ENCODE measurements around the gene MUC4. TPM values are rescaled to one million over a fixed set of nuclear protein-coding genes. Genes with fewer than 3 reads are reported as not detected.

Gene MUC4
- total RNA-seq, 1 experiment from 2014 or later = 0.36 TPM

DNA sequence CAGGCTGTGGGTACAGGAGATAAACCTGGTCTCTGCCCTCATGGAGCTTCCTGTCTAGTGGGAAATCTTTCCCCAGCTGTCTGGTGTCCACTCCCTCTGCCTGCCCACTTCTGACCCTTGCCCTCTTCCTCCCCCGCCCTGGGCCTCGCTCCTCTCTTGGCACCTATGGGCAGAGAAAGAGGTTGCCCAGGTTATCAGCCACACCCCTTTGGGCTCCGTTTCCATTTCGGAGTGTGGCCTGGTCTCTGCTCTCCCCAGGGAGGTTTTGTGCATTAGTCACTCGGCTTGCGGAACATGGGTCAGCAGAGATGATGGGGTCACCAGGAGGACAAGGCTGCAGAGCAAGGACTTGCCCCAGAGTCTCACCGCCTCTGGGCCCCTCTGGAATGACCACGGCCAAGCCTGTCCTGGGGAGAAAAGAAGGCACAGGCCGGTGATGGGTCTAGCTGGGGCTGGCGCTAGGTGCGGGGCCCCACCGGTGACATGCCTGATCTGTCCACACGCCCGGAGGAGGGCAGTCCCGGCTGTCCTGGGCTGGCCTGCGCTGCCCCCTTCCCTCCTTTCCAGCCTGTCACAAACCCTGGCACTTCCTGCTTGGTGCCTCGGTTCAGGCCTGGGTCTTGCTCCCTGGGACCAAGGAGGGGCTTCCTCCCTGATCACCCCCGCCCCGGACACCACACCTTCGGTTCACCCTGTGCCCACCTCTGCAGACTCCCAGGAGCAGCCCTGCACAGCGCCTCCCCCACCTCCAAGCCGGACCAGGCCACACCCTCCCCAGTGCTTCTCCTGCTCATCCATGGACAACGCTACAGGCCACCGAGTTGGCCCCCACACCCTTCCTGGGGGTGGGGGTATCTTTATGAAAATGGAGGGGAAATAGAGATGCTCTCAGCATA lies 35.6 kb upstream of the MUC4 start:
- H3K4me3 Mint-ChIP-seq (ENCODE audit: unreplicated experiment) = no peak overlapping the region
- no peak overlapping the region for H3K4me3 ChIP-seq (ENCODE audit: low read depth, low read length)
- ChIA-PET CTCF (no interaction called here), POLR2A (no interaction called here)
- H3K36me3 Mint-ChIP-seq (ENCODE audit: insufficient read depth, unreplicated experiment) = no peaks in the 10 kb centered on the region
- intact Hi-C loops (cut with micrococcal nuclease; ENCODE audit: unreplicated experiment) = no loop called here
- no TSS peak for BruUV-seq (replicated peaks)
- H3K9me3 Mint-ChIP-seq (ENCODE audit: unreplicated experiment) = no peaks in the 10 kb centered on the region
- H3K9me3 ChIP-seq = no peaks in the 10 kb centered on the region
- no peak overlapping the region for H3K27ac Mint-ChIP-seq (ENCODE audit: unreplicated experiment)
- peak; percentile 29 to 65 for DNase-seq
- no peaks in the 10 kb centered on the region for H3K36me3 ChIP-seq (ENCODE audit: control insufficient read depth, insufficient read depth, low read length)
- TF ChIP-seq, protein P1, sequence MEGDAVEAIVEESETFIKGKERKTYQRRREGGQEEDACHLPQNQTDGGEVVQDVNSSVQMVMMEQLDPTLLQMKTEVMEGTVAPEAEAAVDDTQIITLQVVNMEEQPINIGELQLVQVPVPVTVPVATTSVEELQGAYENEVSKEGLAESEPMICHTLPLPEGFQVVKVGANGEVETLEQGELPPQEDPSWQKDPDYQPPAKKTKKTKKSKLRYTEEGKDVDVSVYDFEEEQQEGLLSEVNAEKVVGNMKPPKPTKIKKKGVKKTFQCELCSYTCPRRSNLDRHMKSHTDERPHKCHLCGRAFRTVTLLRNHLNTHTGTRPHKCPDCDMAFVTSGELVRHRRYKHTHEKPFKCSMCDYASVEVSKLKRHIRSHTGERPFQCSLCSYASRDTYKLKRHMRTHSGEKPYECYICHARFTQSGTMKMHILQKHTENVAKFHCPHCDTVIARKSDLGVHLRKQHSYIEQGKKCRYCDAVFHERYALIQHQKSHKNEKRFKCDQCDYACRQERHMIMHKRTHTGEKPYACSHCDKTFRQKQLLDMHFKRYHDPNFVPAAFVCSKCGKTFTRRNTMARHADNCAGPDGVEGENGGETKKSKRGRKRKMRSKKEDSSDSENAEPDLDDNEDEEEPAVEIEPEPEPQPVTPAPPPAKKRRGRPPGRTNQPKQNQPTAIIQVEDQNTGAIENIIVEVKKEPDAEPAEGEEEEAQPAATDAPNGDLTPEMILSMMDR (IDR thresholded peaks at IDR 0.05; ENCODE audit: insufficient read depth in 1 of 2, low read depth in 1 of 2, low read length in 1 of 2, severe bottlenecking in 1 of 2, unreplicated experiment in 1 of 2) = no peak
- peaks cover 8% of the 10 kb centered on the region for H3K4me1 Mint-ChIP-seq (ENCODE audit: low read depth, unreplicated experiment)
- H3K4me1 ChIP-seq = peaks cover 8% of the 10 kb centered on the region; the same call in 1 of the 2 replicates
- H3K27me3 Mint-ChIP-seq (ENCODE audit: insufficient read depth, unreplicated experiment) = no peaks in the 10 kb centered on the region
- no peaks in the 10 kb centered on the region for H3K27me3 ChIP-seq (replicated peaks; ENCODE audit: control insufficient read depth, insufficient read depth, low read length)

DNA sequence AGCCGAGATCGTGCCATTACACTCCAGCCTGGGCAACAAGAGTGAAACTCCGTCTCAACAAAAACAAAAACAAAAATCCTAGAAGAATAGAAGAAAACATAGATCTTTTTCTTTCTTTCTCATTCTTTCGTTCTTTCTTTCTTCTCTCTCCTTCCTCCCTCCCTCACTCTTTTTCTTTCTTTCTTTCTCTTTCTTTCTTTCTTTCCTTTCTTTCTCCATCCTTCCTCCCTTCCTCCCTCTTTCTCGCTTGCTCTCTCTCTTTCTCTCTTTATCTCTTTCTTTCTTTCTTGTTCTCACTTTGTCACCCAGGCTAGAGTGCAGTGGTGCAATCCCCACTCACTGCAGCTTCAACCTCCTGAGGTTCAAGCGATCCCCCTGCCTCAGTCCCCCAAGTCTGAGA lies 33.8 kb upstream of the MUC4 start:
- Histone ChIP-seq H3K9me3 (no peaks in the 10 kb centered on the region), H3K27me3 (replicated peaks; ENCODE audit: control insufficient read depth, insufficient read depth, low read length) (no peaks in the 10 kb centered on the region), H3K36me3 (ENCODE audit: control insufficient read depth, insufficient read depth, low read length) (no peaks in the 10 kb centered on the region), H3K4me1 (peaks cover 8% of the 10 kb centered on the region; the same call in 1 of the 2 replicates), H3K4me3 (ENCODE audit: low read depth, low read length) (no peak overlapping the region)
- no TSS peak for BruUV-seq (replicated peaks)
- Mint-ChIP-seq H3K4me3 (ENCODE audit: unreplicated experiment) (no peak overlapping the region), H3K4me1 (ENCODE audit: low read depth, unreplicated experiment) (peaks cover 8% of the 10 kb centered on the region), H3K9me3 (ENCODE audit: unreplicated experiment) (no peaks in the 10 kb centered on the region), H3K27me3 (ENCODE audit: insufficient read depth, unreplicated experiment) (no peaks in the 10 kb centered on the region), H3K36me3 (ENCODE audit: insufficient read depth, unreplicated experiment) (no peaks in the 10 kb centered on the region), H3K27ac (ENCODE audit: unreplicated experiment) (no peak overlapping the region)
- no peak for DNase-seq
- CTCF ChIA-PET = no interaction called here
- POLR2A ChIA-PET = no interaction called here
- intact Hi-C loops (cut with micrococcal nuclease; ENCODE audit: unreplicated experiment) = no loop called here
- TF ChIP-seq, protein P1 (IDR thresholded peaks at IDR 0.05; ENCODE audit: insufficient read depth in 1 of 2, low read depth in 1 of 2, low read length in 1 of 2, severe bottlenecking in 1 of 2, unreplicated experiment in 1 of 2) = no peak

DNA sequence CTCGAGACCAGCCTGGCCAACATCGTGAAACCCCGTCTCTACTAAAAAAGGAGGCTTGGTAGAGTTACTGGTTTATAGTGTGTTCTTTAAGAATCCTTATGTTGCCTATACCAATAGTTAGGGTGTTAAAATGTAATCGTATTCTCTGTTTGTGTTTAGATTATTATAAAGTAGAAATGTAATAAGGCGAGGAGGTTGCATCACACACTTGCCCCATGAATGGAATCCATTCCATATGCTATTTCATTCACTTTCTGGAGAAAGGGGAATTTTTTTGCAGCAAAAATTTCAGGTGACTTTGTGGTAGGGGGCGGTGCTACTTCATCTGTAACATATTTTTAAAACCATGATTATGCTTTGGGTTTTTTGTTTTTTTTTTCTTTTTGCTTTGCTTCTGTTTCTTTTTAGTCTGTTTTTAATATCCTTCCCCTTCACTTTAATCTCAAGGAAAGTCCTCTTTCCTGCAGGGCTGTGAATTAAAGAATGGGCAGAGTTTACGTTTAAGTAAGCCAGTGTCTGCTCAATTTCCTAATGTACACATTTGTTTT lies 33.0 kb upstream of the MUC4 start:
- BruUV-seq (replicated peaks) = no TSS peak

More for the DNA sequence above, 33.0 kb upstream of the MUC4 start:
- Histone ChIP-seq H3K27me3 (replicated peaks; ENCODE audit: control insufficient read depth, insufficient read depth, low read length) (no peaks in the 10 kb centered on the region), H3K4me3 (ENCODE audit: low read depth, low read length) (no peak overlapping the region), H3K4me1 (peaks cover 8% of the 10 kb centered on the region; the same call in 1 of the 2 replicates), H3K9me3 (no peaks in the 10 kb centered on the region), H3K36me3 (ENCODE audit: control insufficient read depth, insufficient read depth, low read length) (no peaks in the 10 kb centered on the region)
- no peaks in the 10 kb centered on the region for H3K36me3 Mint-ChIP-seq (ENCODE audit: insufficient read depth, unreplicated experiment)
- H3K27me3 Mint-ChIP-seq (ENCODE audit: insufficient read depth, unreplicated experiment) = no peaks in the 10 kb centered on the region
- intact Hi-C loops (cut with micrococcal nuclease; ENCODE audit: unreplicated experiment) = no loop called here
- H3K27ac Mint-ChIP-seq (ENCODE audit: unreplicated experiment) = no peak overlapping the region
- no peak for DNase-seq
- CTCF ChIA-PET = no interaction called here
- POLR2A ChIA-PET = no interaction called here
- TF ChIP-seq, protein P1 (IDR thresholded peaks at IDR 0.05; ENCODE audit: insufficient read depth in 1 of 2, low read depth in 1 of 2, low read length in 1 of 2, severe bottlenecking in 1 of 2, unreplicated experiment in 1 of 2) = no peak
- no peaks in the 10 kb centered on the region for H3K9me3 Mint-ChIP-seq (ENCODE audit: unreplicated experiment)
- H3K4me3 Mint-ChIP-seq (ENCODE audit: unreplicated experiment) = no peak overlapping the region
- peaks cover 8% of the 10 kb centered on the region for H3K4me1 Mint-ChIP-seq (ENCODE audit: low read depth, unreplicated experiment)

Data from Caco-2 (cell line).